HepG2 (cell line): ENCODE measurements around the gene TLDC2. TPM values are rescaled to one million over a fixed set of nuclear protein-coding genes. Genes with fewer than 3 reads are reported as not detected.

ENCODE experiments used
- CAMTA2 ChIP-seq: sonication (generic); formaldehyde crosslinking; IDR thresholded peaks from 2 replicates; pipeline ENCODE4 v1.4.0; 2020; ENCODE audit warnings: mild to moderate bottlenecking, missing genetic modification reagents, borderline replicate concordance
- DR1 ChIP-seq: sonication (generic); formaldehyde crosslinking; IDR thresholded peaks from 2 replicates; pipeline ENCODE4 v1.8.0; 2021; ENCODE audit warnings: mild to moderate bottlenecking, missing genetic modification reagents, inconsistent platforms
- FOXA1 ChIP-seq, 2 experiments: fragments of 450-650 bp in 1 of 2; sonication (generic) in 1 of 2; formaldehyde crosslinking in 1 of 2; IDR thresholded peaks; 2 replicates each; pipeline versions ENCODE4 v1.4.0 to v1.6.1; 2016 to 2020; ENCODE audit warnings: missing genetic modification reagents in 1 of 2
- HNF4A ChIP-seq: sonication (generic); formaldehyde crosslinking; IDR thresholded peaks from 2 replicates; pipeline ENCODE4 v1.4.0; 2020; ENCODE audit warnings: missing genetic modification reagents
- MEIS1 ChIP-seq: sonication (generic); formaldehyde crosslinking; IDR thresholded peaks from 2 replicates; pipeline ENCODE4 v1.9.0; 2021; ENCODE audit warnings: mild to moderate bottlenecking, missing genetic modification reagents, moderate library complexity, borderline replicate concordance
- NONO ChIP-seq, 2 experiments: fragments of 450-650 bp in 1 of 2; sonication (generic) in 1 of 2; formaldehyde crosslinking in 1 of 2; IDR thresholded peaks in 1 of 2; conservative IDR thresholded peaks in 1 of 2; 2 replicates each; pipeline versions ENCODE4 v1.6.1 to v1.8.0; 2017 to 2022; ENCODE audit warnings: mild to moderate bottlenecking in 1 of 2, missing genetic modification reagents in 1 of 2, moderate library complexity in 1 of 2
- ONECUT2 ChIP-seq: sonication (generic); formaldehyde crosslinking; IDR thresholded peaks from 2 replicates; pipeline ENCODE4 v1.4.0; 2020; ENCODE audit warnings: missing genetic modification reagents
- RAD51 ChIP-seq: fragments of 450-650 bp; IDR thresholded peaks from 2 replicates; pipeline ENCODE4 v1.6.1; 2016; ENCODE audit warnings: borderline replicate concordance
- RFXAP ChIP-seq: sonication (generic); formaldehyde crosslinking; IDR thresholded peaks from 2 replicates; pipeline ENCODE4 v1.4.0; 2020; ENCODE audit warnings: missing genetic modification reagents, borderline replicate concordance
- SRY ChIP-seq: sonication (generic); formaldehyde crosslinking; IDR thresholded peaks from 2 replicates; pipeline ENCODE4 v1.8.0; 2022; ENCODE audit warnings: mild to moderate bottlenecking, missing genetic modification reagents
- ZBTB20 ChIP-seq: sonication (generic); formaldehyde crosslinking; IDR thresholded peaks from 2 replicates; pipeline ENCODE4 v1.8.1; 2023; ENCODE audit warnings: missing genetic modification reagents, low read depth, mild to moderate bottlenecking, borderline replicate concordance
- ZFP90 ChIP-seq: sonication (generic); formaldehyde crosslinking; IDR thresholded peaks from 2 replicates; pipeline ENCODE4 v1.8.0; 2022; ENCODE audit warnings: missing genetic modification reagents, mild to moderate bottlenecking, inconsistent platforms, borderline replicate concordance
- ZNF317 ChIP-seq: sonication (generic); formaldehyde crosslinking; IDR thresholded peaks from 2 replicates; pipeline ENCODE4 v1.5.0; 2020; ENCODE audit warnings: mild to moderate bottlenecking, missing genetic modification reagents
- ZNF496 ChIP-seq: sonication (generic); formaldehyde crosslinking; IDR thresholded peaks from 2 replicates; pipeline ENCODE4 v1.8.1; 2023; ENCODE audit warnings: mild to moderate bottlenecking, moderate library complexity, missing genetic modification reagents; ENCODE audit not compliant: insufficient replicate concordance
- ZNF607 ChIP-seq: sonication (generic); formaldehyde crosslinking; IDR thresholded peaks from 2 replicates; pipeline ENCODE4 v1.5.1; 2020; ENCODE audit warnings: missing genetic modification reagents, mild to moderate bottlenecking, borderline replicate concordance
- ZNF7 ChIP-seq: IDR thresholded peaks from 2 replicates; pipeline ENCODE4 v1.6.1; 2016; ENCODE audit warnings: missing biosample characterization, missing genetic modification reagents
- polyA plus RNA-seq, 8 experiments: library from polyadenylated mRNA; depleted of rRNA in 3 of 8; stranded (reverse) in 7 of 8; unstranded in 1 of 8; fragments of >200 nt; fragmentation: Illumina TruSeq in 4 of 8; extraction: Trizol in 4 of 8; gene quantifications; 2 replicates each; pipeline versions ENCODE4 v1.2.1 to v1.2.3, GENCODE V29; 2011 to 2016; ENCODE audit warnings: low read depth in 4 of 8, missing spikeins in 1 of 8, mixed read lengths in 1 of 8; ENCODE audit not compliant: insufficient read depth in 1 of 8
- total RNA-seq, 5 experiments: library from RNA; depleted of rRNA; stranded (reverse); fragments of >200 nt; fragmentation: Illumina TruSeq; extraction: Trizol; gene quantifications; 2 replicates each; pipeline ENCODE4 v1.2.3, GENCODE V29; 2016; ENCODE audit warnings: low read depth in 1 of 5
- TF ChIP-seq, protein P1 (sequence below): sonication (generic); formaldehyde crosslinking; conservative IDR thresholded peaks from 2 replicates; pipeline ENCODE4 v1.4.0; 2020; ENCODE audit warnings: mild to moderate bottlenecking, missing genetic modification reagents, moderate library complexity
- TF ChIP-seq, protein P2 (sequence below): sonication (generic); formaldehyde crosslinking; IDR thresholded peaks from 2 replicates; pipeline ENCODE4; 2020; ENCODE audit warnings: missing genetic modification reagents, mild to moderate bottlenecking, borderline replicate concordance
- TF ChIP-seq, protein P3 (sequence below): IDR thresholded peaks from 2 replicates; pipeline ENCODE4 v1.6.1; 2016; ENCODE audit warnings: low read depth, borderline replicate concordance
- TF ChIP-seq, protein P4 (sequence below): sonication (generic); formaldehyde crosslinking; IDR thresholded peaks from 2 replicates; pipeline ENCODE4 v1.5.0; 2020; ENCODE audit warnings: missing genetic modification reagents

TLDC2 gene
- total and polyA plus RNA-seq, 2 of the 13 experiments (the other 11 are each of a cell fraction or from before 2014, with no cell fraction given) = 1.5 to 1.6 TPM

DNA sequence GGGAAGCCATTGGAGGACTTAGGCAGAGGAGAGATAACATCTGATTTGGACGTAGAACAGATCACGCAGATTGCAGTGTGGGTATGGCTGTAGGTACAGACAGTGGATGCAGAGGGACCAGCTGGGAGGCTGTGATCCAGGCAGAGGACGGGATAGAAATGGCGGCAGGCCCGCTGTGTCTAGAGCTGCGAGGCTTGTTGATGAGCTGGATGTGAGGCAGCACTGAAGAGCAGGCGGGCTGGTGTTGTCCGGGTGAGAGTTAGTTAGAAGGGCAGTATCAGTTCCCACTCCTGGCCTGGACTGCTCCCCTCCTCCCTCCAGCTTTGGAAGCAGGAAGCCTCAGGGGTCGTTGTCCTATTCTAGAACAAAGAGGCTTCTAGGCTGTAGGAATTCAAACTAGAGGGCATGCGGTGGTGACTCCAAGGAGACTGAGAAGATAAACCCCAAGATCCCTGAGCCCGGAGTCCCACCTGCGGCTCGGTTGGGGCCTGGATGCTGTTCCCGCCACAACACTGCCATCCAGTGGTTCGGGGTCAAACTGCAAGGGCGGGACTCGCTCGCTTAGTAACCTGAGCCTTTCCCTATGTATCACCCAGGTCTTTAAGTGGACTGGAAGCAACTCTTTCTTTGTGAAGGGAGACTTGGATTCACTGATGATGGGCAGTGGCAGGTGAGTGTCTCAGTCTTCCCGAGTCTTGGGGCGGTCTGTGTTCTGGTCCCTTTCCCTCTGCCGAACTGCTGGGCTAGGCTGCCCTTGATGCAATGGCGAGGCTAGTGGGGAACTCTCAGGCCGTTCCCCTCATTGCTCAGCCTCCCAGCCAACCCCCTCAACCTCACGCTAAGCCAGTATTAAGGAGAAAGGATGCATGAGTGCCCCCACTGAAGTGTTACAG is 11.2 kb downstream of the TLDC2 start (continued):
- TF ChIP-seq, protein P1, sequence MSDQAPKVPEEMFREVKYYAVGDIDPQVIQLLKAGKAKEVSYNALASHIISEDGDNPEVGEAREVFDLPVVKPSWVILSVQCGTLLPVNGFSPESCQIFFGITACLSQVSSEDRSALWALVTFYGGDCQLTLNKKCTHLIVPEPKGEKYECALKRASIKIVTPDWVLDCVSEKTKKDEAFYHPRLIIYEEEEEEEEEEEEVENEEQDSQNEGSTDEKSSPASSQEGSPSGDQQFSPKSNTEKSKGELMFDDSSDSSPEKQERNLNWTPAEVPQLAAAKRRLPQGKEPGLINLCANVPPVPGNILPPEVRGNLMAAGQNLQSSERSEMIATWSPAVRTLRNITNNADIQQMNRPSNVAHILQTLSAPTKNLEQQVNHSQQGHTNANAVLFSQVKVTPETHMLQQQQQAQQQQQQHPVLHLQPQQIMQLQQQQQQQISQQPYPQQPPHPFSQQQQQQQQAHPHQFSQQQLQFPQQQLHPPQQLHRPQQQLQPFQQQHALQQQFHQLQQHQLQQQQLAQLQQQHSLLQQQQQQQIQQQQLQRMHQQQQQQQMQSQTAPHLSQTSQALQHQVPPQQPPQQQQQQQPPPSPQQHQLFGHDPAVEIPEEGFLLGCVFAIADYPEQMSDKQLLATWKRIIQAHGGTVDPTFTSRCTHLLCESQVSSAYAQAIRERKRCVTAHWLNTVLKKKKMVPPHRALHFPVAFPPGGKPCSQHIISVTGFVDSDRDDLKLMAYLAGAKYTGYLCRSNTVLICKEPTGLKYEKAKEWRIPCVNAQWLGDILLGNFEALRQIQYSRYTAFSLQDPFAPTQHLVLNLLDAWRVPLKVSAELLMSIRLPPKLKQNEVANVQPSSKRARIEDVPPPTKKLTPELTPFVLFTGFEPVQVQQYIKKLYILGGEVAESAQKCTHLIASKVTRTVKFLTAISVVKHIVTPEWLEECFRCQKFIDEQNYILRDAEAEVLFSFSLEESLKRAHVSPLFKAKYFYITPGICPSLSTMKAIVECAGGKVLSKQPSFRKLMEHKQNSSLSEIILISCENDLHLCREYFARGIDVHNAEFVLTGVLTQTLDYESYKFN (CRISPR knock-in tag) = 0 out of 2 replicates have a peak, but pooled peaks have one; percentile 16
- no peak for TF ChIP-seq ZBTB20 (CRISPR knock-in tag)
- no peak for TF ChIP-seq DR1 (CRISPR knock-in tag)
- no peak for TF ChIP-seq FOXA1 (IDR thresholded peaks at IDR 0.05)
- no peak for TF ChIP-seq FOXA1 (CRISPR knock-in tag; IDR thresholded peaks at IDR 0.05)
- TF ChIP-seq CAMTA2 = no peak
- no peak for TF ChIP-seq ZNF496
- peak; percentile 81 for TF ChIP-seq SRY (CRISPR knock-in tag)
- TF ChIP-seq RAD51 = no peak
- no peak for TF ChIP-seq HNF4A (CRISPR knock-in tag)
- 0 out of 2 replicates have a peak, but pooled peaks have one; percentile 85 for TF ChIP-seq ZNF607
- TF ChIP-seq, protein P2, sequence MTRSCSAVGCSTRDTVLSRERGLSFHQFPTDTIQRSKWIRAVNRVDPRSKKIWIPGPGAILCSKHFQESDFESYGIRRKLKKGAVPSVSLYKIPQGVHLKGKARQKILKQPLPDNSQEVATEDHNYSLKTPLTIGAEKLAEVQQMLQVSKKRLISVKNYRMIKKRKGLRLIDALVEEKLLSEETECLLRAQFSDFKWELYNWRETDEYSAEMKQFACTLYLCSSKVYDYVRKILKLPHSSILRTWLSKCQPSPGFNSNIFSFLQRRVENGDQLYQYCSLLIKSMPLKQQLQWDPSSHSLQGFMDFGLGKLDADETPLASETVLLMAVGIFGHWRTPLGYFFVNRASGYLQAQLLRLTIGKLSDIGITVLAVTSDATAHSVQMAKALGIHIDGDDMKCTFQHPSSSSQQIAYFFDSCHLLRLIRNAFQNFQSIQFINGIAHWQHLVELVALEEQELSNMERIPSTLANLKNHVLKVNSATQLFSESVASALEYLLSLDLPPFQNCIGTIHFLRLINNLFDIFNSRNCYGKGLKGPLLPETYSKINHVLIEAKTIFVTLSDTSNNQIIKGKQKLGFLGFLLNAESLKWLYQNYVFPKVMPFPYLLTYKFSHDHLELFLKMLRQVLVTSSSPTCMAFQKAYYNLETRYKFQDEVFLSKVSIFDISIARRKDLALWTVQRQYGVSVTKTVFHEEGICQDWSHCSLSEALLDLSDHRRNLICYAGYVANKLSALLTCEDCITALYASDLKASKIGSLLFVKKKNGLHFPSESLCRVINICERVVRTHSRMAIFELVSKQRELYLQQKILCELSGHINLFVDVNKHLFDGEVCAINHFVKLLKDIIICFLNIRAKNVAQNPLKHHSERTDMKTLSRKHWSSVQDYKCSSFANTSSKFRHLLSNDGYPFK = no peak; the same call in 1 of the 2 replicates
- TF ChIP-seq ZNF7 (CRISPR knock-in tag) = no peak
- TF ChIP-seq ONECUT2 (CRISPR knock-in tag) = no peak
- TF ChIP-seq, protein P3, sequence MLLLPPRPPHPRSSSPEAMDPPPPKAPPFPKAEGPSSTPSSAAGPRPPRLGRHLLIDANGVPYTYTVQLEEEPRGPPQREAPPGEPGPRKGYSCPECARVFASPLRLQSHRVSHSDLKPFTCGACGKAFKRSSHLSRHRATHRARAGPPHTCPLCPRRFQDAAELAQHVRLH (CRISPR knock-in tag) = peak; percentile 73; the same call in 1 of the 2 replicates
- TF ChIP-seq NONO (IDR thresholded peaks at IDR 0.05) = no peak
- peak; percentile 63; the same call in 1 of the 2 replicates for TF ChIP-seq NONO (CRISPR knock-in tag; conservative IDR thresholded peaks at IDR 0.05)
- TF ChIP-seq MEIS1 (CRISPR knock-in tag) = no peak
- 0 out of 2 replicates have a peak, but pooled peaks have one; percentile 29 for TF ChIP-seq ZFP90 (CRISPR knock-in tag)
- TF ChIP-seq RFXAP = no peak
- TF ChIP-seq, protein P4, sequence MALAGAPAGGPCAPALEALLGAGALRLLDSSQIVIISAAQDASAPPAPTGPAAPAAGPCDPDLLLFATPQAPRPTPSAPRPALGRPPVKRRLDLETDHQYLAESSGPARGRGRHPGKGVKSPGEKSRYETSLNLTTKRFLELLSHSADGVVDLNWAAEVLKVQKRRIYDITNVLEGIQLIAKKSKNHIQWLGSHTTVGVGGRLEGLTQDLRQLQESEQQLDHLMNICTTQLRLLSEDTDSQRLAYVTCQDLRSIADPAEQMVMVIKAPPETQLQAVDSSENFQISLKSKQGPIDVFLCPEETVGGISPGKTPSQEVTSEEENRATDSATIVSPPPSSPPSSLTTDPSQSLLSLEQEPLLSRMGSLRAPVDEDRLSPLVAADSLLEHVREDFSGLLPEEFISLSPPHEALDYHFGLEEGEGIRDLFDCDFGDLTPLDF (CRISPR knock-in tag) = peak; percentile 61; the same call in 1 of the 2 replicates
- TF ChIP-seq ZNF317 = peak; percentile 86
